ENCODE results near the gene AAK1. TPM values are rescaled to one million over a fixed set of nuclear protein-coding genes. Genes with fewer than 3 reads are reported as not detected.

AAK1 gene
- total and polyA plus RNA-seq, 2 experiments from 2014 or later = 39.0 to 52.4 TPM

DNA sequence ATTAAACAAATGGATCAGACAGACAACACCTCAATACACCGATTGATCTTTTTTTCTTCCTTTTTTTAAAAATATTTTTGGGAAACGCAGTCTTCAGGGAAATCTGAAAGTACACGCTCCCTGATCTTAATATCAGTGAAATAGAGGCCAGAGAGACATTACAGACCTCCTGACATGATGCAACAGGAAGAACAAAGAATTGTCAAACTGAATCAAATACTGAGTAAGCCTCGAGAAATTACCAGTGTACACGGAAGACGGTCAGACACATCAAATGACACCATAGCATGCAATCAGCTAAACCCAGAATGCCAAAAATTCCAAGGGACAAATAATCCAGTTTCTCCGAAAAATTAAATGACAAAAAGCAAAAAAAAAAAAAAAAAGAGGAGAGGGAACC is 126.1 kb downstream of the AAK1 start:
- H3K9me2 ChIP-seq (ENCODE audit: insufficient read depth) = no peaks in the 10 kb centered on the region
- TF ChIP-seq, protein P1, sequence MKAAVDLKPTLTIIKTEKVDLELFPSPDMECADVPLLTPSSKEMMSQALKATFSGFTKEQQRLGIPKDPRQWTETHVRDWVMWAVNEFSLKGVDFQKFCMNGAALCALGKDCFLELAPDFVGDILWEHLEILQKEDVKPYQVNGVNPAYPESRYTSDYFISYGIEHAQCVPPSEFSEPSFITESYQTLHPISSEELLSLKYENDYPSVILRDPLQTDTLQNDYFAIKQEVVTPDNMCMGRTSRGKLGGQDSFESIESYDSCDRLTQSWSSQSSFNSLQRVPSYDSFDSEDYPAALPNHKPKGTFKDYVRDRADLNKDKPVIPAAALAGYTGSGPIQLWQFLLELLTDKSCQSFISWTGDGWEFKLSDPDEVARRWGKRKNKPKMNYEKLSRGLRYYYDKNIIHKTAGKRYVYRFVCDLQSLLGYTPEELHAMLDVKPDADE (IDR thresholded peaks at IDR 0.05) = no peak
- no peak for TF ChIP-seq EZH2 (IDR thresholded peaks at IDR 0.05; ENCODE audit: low read depth, unreplicated experiment)
- TF ChIP-seq CREB1 (CRISPR knock-in tag; IDR thresholded peaks at IDR 0.05; ENCODE audit: low read depth) = no peak
- no peak for TF ChIP-seq JUNB (IDR thresholded peaks at IDR 0.05; ENCODE audit: unreplicated experiment)
- TF ChIP-seq ZNF114 (CRISPR knock-in tag; IDR thresholded peaks at IDR 0.05) = no peak
- TF ChIP-seq, protein P2, sequence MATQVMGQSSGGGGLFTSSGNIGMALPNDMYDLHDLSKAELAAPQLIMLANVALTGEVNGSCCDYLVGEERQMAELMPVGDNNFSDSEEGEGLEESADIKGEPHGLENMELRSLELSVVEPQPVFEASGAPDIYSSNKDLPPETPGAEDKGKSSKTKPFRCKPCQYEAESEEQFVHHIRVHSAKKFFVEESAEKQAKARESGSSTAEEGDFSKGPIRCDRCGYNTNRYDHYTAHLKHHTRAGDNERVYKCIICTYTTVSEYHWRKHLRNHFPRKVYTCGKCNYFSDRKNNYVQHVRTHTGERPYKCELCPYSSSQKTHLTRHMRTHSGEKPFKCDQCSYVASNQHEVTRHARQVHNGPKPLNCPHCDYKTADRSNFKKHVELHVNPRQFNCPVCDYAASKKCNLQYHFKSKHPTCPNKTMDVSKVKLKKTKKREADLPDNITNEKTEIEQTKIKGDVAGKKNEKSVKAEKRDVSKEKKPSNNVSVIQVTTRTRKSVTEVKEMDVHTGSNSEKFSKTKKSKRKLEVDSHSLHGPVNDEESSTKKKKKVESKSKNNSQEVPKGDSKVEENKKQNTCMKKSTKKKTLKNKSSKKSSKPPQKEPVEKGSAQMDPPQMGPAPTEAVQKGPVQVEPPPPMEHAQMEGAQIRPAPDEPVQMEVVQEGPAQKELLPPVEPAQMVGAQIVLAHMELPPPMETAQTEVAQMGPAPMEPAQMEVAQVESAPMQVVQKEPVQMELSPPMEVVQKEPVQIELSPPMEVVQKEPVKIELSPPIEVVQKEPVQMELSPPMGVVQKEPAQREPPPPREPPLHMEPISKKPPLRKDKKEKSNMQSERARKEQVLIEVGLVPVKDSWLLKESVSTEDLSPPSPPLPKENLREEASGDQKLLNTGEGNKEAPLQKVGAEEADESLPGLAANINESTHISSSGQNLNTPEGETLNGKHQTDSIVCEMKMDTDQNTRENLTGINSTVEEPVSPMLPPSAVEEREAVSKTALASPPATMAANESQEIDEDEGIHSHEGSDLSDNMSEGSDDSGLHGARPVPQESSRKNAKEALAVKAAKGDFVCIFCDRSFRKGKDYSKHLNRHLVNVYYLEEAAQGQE (IDR thresholded peaks at IDR 0.05; ENCODE audit: unreplicated experiment) = no peak
- no peak for TF ChIP-seq EZH2phosphoT487 (IDR thresholded peaks at IDR 0.05; ENCODE audit: unreplicated experiment)
- no peak for TF ChIP-seq CTCF (conservative IDR thresholded peaks at IDR 0.05; ENCODE audit: low read depth in 2 of 2)
- TF ChIP-seq, protein P3, sequence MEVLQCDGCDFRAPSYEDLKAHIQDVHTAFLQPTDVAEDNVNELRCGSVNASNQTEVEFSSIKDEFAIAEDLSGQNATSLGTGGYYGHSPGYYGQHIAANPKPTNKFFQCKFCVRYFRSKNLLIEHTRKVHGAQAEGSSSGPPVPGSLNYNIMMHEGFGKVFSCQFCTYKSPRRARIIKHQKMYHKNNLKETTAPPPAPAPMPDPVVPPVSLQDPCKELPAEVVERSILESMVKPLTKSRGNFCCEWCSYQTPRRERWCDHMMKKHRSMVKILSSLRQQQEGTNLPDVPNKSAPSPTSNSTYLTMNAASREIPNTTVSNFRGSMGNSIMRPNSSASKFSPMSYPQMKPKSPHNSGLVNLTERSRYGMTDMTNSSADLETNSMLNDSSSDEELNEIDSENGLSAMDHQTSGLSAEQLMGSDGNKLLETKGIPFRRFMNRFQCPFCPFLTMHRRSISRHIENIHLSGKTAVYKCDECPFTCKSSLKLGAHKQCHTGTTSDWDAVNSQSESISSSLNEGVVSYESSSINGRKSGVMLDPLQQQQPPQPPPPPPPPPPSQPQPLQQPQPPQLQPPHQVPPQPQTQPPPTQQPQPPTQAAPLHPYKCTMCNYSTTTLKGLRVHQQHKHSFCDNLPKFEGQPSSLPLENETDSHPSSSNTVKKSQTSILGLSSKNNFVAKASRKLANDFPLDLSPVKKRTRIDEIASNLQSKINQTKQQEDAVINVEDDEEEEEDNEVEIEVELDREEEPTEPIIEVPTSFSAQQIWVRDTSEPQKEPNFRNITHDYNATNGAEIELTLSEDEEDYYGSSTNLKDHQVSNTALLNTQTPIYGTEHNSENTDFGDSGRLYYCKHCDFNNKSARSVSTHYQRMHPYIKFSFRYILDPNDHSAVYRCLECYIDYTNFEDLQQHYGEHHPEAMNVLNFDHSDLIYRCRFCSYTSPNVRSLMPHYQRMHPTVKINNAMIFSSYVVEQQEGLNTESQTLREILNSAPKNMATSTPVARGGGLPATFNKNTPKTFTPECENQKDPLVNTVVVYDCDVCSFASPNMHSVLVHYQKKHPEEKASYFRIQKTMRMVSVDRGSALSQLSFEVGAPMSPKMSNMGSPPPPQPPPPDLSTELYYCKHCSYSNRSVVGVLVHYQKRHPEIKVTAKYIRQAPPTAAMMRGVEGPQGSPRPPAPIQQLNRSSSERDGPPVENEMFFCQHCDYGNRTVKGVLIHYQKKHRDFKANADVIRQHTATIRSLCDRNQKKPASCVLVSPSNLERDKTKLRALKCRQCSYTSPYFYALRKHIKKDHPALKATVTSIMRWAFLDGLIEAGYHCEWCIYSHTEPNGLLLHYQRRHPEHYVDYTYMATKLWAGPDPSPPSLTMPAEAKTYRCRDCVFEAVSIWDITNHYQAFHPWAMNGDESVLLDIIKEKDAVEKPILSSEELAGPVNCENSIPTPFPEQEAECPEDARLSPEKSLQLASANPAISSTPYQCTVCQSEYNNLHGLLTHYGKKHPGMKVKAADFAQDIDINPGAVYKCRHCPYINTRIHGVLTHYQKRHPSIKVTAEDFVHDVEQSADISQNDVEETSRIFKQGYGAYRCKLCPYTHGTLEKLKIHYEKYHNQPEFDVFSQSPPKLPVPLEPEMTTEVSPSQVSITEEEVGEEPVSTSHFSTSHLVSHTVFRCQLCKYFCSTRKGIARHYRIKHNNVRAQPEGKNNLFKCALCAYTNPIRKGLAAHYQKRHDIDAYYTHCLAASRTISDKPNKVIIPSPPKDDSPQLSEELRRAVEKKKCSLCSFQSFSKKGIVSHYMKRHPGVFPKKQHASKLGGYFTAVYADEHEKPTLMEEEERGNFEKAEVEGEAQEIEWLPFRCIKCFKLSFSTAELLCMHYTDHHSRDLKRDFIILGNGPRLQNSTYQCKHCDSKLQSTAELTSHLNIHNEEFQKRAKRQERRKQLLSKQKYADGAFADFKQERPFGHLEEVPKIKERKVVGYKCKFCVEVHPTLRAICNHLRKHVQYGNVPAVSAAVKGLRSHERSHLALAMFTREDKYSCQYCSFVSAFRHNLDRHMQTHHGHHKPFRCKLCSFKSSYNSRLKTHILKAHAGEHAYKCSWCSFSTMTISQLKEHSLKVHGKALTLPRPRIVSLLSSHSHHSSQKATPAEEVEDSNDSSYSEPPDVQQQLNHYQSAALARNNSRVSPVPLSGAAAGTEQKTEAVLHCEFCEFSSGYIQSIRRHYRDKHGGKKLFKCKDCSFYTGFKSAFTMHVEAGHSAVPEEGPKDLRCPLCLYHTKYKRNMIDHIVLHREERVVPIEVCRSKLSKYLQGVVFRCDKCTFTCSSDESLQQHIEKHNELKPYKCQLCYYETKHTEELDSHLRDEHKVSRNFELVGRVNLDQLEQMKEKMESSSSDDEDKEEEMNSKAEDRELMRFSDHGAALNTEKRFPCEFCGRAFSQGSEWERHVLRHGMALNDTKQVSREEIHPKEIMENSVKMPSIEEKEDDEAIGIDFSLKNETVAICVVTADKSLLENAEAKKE (CRISPR knock-in tag; IDR thresholded peaks at IDR 0.05) = no peak
- TF ChIP-seq ZNF331 (CRISPR knock-in tag; IDR thresholded peaks at IDR 0.05; ENCODE audit: low read depth) = no peak
- TF ChIP-seq NANOG (IDR thresholded peaks at IDR 0.05; ENCODE audit: borderline replicate concordance) = no peak
- no peak for TF ChIP-seq STAT1 (IDR thresholded peaks at IDR 0.05; ENCODE audit: unreplicated experiment)
- TF ChIP-seq POLR2AphosphoS5 (IDR thresholded peaks at IDR 0.05; ENCODE audit: low read depth) = no peak
- no peak overlapping the region for H2AFZ ChIP-seq
- peaks cover 5% of the 10 kb centered on the region; the same call in 1 of the 2 replicates for H3K36me3 ChIP-seq (ENCODE audit: insufficient read depth)
- H4K20me1 ChIP-seq (replicated peaks; ENCODE audit: insufficient read depth) = no peaks in the 10 kb centered on the region; the same call in 1 of the 2 replicates
- peaks cover 17% of the 10 kb centered on the region for H3K4me1 Mint-ChIP-seq
- no peaks in the 10 kb centered on the region for H3K9me3 Mint-ChIP-seq
- no peaks in the 10 kb centered on the region for H3K79me2 ChIP-seq (replicated peaks; ENCODE audit: insufficient read depth)
- H3K27ac Mint-ChIP-seq = peak overlapping the region; percentile 42; the same call in 1 of the 2 replicates
- H3K4me3 ChIP-seq = no peak overlapping the region
- H3K4me1 ChIP-seq (ENCODE audit: insufficient read depth) = peaks cover 6% of the 10 kb centered on the region; the same call in 1 of the 2 replicates
- peaks cover 40% of the 10 kb centered on the region for H3K36me3 Mint-ChIP-seq (ENCODE audit: low read depth)
- peaks cover 3% of the 10 kb centered on the region for H3K27me3 Mint-ChIP-seq (ENCODE audit: insufficient read depth, low read depth, poor library complexity)
- no peak overlapping the region for H3K4me3 Mint-ChIP-seq
- ATAC-seq = no peak
- 0 out of 2 replicates have a peak, but pooled peaks cover 3% of the 10 kb centered on the region for H3F3A ChIP-seq (replicated peaks; ENCODE audit: low read depth)
- H3K27ac ChIP-seq (ENCODE audit: low read depth) = no peak overlapping the region
- H3K27me3 ChIP-seq (ENCODE audit: insufficient read depth) = no peaks in the 10 kb centered on the region
- no peak overlapping the region for H3K4me2 ChIP-seq
- no peak for DNase-seq (ENCODE audit: low spot score)

Measured in GM23338 (cell line).